ENCODE measurements around the gene MCM7. TPM values are rescaled to one million over a fixed set of nuclear protein-coding genes. Genes with fewer than 3 reads are reported as not detected.
"Not testable (repeated sequence)": the region's sequence is repeated elsewhere in the genome, so short reads cannot be mapped to it uniquely, and the experiment has no call there.

Gene MCM7
- 10 to 100 TPM; 28.9 to 41.0 (median 35.8) TPM for total RNA-seq

DNA sequence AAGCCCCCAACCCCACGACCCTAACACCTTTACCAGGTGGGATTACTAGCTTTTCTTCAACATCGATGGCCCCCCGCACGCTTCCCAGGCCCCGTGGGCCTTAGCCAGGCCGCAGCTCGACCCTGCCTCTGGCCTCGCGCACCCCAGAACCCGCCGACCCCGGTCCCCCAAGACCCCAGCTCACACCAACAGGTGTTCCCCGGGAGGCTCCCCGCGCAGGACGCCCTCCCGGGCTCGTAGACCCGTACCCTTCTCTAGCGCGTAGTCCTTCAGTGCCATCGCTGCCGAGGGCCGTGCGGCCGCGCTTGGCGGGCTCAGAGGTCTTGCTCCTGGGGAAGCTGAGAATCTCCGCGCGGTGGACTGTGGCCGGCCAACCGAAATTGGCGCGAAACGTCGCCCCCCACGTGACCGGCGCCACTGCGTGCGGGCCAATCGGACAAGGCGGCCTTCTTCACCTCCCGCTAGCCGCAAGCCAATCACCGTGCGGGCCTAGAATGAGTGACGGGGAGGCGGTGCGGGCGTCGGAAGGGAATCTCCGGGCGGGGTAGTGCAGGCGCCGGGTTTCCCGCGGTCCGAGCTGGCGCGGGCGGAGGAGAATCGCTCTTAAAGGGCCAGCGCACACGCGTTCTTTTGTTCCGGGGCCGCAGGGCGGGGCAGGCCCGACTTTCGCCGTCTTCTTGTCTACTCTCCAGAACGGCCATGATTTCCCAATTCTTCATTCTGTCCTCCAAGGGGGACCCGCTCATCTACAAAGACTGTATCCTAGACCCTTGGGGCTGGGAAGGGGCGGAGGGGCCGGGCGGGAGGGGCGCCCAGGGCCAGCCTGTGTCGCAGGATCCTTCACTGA, at the start of gene MCM7, which contains the start of gene AP4M1:
MCM7 (minus strand) TSS at position 382 of the 847 bp plus-strand sequence; CDS start at position 279, 103 bp downstream.
AP4M1 (plus strand) TSS at position 628 of the 847 bp plus-strand sequence; CDS start at position 700, 72 bp downstream.
- Histone ChIP-seq H3K9me3 (no peaks in the 10 kb centered on the region), H3K4me3 (peak within 1 kb of the TSS; percentile 62 to 99 (median 74)), H3K36me3 (peaks cover 0 to 67% (median 34%) of the 10 kb centered on the region in 3 donors), H3K27ac (peak within 1 kb of the TSS; percentile 76 to 98 (median 92)), H3K4me1 (peaks cover 0 to 35% (median 19%) of the 10 kb centered on the region in 4 donors), H3K27me3 (no peaks in the 10 kb centered on the region)
- 0 to 1% methylated on average over 49 to 55 of the region's 80 CpGs for WGBS, 2 donors
- TF ChIP-seq POLR2A (IDR thresholded peaks at IDR 0.05) (peak in 1 of 2 donors; percentile 43), EP300 (IDR thresholded peaks at IDR 0.05) (peak; percentile 49 to 81)
- TF ChIP-seq, protein P1, sequence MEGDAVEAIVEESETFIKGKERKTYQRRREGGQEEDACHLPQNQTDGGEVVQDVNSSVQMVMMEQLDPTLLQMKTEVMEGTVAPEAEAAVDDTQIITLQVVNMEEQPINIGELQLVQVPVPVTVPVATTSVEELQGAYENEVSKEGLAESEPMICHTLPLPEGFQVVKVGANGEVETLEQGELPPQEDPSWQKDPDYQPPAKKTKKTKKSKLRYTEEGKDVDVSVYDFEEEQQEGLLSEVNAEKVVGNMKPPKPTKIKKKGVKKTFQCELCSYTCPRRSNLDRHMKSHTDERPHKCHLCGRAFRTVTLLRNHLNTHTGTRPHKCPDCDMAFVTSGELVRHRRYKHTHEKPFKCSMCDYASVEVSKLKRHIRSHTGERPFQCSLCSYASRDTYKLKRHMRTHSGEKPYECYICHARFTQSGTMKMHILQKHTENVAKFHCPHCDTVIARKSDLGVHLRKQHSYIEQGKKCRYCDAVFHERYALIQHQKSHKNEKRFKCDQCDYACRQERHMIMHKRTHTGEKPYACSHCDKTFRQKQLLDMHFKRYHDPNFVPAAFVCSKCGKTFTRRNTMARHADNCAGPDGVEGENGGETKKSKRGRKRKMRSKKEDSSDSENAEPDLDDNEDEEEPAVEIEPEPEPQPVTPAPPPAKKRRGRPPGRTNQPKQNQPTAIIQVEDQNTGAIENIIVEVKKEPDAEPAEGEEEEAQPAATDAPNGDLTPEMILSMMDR (IDR thresholded peaks at IDR 0.05), result peak in 2 of 5 experiments; percentile 11 to 26
- DNase-seq (ENCODE audit: low spot score in 2 of 2), result peak; percentile 96 to 97

DNA sequence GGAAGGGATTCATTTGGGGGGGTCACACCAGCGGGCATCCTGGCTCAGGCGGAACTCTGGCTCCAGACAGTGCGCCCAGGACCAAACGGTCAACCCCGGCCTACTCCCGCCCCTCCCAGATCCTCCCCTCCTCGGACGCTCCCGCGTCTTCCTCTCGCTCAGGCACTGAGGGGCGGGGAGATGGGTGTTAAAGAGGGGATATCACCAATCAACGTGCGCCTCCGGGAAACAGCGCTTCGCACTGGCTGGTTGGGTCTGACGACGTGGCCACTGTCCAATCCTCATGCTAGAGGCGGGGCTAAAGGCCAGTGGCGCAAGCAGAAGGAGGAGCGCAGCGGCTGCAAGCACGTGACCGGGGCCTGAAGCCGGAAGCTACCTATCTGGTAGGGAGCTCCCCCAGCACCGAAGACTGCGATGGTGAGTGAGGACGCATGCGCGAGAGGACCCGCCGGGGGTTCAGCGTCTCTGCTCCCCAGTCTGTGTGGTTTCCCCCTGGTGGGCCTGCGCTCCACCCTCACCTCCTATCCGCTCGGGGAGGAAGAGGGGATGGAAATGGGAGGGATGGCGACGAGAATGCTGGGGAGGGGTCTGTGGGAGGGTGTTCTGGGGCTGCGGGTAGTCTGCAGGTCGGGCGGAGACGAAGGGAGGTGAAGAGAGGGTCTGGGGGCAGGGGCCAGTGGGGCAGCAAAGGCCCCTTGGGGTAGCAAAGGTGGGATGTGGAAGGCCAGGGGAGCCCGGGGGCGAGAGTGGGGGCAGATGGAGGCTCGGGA, 47.5 kb upstream of the MCM7 start, which contains the start of gene LAMTOR4:
LAMTOR4 (plus strand) TSS at position 360 of the 770 bp plus-strand sequence; CDS start at position 415, 55 bp downstream.
- DNase-seq (ENCODE audit: low spot score in 2 of 2), result peak; percentile 98 to 99
- Histone ChIP-seq H3K27me3 (no peaks in the 10 kb centered on the region), H3K4me1 (peaks cover 0 to 38% (median 9%) of the 10 kb centered on the region in 4 donors), H3K36me3 (peaks cover 0 to 25% (median 0%) of the 10 kb centered on the region in 3 donors), H3K4me3 (peak within 1 kb of the TSS; percentile 69 to 91 (median 89)), H3K9me3 (no peaks in the 10 kb centered on the region), H3K27ac (peak within 1 kb of the TSS; percentile 75 to 95 (median 93))
- TF ChIP-seq POLR2A (IDR thresholded peaks at IDR 0.05) (peak; percentile 68 to 89), EP300 (IDR thresholded peaks at IDR 0.05) (peak; percentile 89 to 92)
- TF ChIP-seq, protein P1 (IDR thresholded peaks at IDR 0.05), result peak in 2 of 5 experiments; percentile 23 to 34
- 0 to 1% methylated on average over 41 to 46 of the region's 46 CpGs for WGBS, 2 donors

DNA sequence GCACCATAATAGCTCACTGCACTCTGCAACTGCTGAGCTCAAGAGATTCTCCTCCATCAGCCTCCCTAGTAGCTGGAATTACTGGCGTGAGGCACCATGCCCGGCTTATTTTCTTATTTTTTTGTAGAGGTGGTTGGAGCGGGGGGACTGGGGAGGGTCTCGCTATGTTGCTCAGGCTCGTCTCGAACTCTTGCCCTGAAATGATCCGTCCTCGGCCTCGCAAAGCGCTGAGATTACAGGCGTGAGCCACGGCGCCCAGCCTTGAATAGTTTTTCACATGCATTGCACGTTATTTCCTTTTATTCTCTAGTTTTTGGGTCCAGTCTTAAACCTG, 47.0 kb upstream of the MCM7 start:
- TF ChIP-seq, protein P1 (IDR thresholded peaks at IDR 0.05), result no peak
- no peak for TF ChIP-seq POLR2A (IDR thresholded peaks at IDR 0.05)
- TF ChIP-seq EP300 (IDR thresholded peaks at IDR 0.05), result no peak
- H3K4me3 ChIP-seq, result peak overlapping the region in 3 of 4 donors; percentile 69 to 90 (median 88)
- no peaks in the 10 kb centered on the region for H3K9me3 ChIP-seq
- WGBS, 2 donors, result 14 to 17% methylated on average over 14 of the region's 14 CpGs
- peak overlapping the region; percentile 75 to 95 (median 88) for H3K27ac ChIP-seq
- H3K36me3 ChIP-seq, result peaks cover 0 to 19% (median 0%) of the 10 kb centered on the region in 3 donors
- DNase-seq (ENCODE audit: low spot score in 2 of 2), result no peak
- peaks cover 0 to 32% (median 9%) of the 10 kb centered on the region in 4 donors for H3K4me1 ChIP-seq
- H3K27me3 ChIP-seq, result no peaks in the 10 kb centered on the region

DNA sequence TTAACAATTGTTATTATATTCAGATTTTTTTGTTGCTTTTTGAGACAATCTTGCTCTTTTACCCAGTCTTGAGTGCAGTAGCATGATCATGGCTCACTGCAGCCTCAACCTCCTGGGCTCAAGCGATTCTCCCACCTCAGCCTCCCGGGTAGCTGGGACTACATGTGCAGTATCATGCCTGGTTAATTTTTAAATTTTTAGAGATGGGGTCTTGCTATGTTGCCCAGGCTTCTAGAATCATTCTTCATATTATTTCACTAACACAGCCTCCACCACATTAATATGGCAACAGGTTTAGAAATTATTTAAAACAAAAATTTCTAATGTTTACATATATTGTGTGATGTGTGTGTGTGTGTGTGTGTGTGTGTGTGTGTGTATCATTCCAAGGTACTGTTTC, 46.1 kb upstream of the MCM7 start:
- no peak for DNase-seq (ENCODE audit: low spot score in 2 of 2)
- Histone ChIP-seq H3K36me3 (peaks cover 0 to 17% (median 0%) of the 10 kb centered on the region in 3 donors), H3K4me3 (no peak overlapping the region), H3K27ac (no peak overlapping the region), H3K4me1 (peaks cover 0 to 30% (median 9%) of the 10 kb centered on the region in 4 donors), H3K9me3 (no peaks in the 10 kb centered on the region), H3K27me3 (no peaks in the 10 kb centered on the region)
- WGBS, 2 donors, result 97 to 98% methylated on average over 2 of the region's 2 CpGs
- TF ChIP-seq, protein P1 (IDR thresholded peaks at IDR 0.05), result no peak
- TF ChIP-seq POLR2A (IDR thresholded peaks at IDR 0.05), result no peak
- no peak for TF ChIP-seq EP300 (IDR thresholded peaks at IDR 0.05)

DNA sequence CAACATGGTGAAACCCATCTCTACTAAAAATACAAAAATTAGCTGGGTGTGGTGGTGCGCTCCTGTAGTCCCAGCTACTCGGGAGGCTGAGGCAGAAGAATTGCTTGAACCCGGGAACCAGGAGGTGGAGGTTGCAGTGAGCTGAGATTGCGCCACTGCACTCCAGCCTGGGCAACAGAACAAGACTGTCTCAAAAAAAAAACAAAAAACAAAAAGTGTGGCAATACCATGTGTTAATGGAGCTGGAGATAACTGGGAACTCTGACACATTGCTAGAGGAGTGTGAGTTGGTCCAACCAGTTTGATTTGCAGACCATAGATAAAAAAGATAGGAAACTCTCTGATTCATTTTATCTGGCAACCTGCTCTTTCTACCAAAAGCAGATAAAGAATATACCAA, 45.2 kb upstream of the MCM7 start:
- not testable (repeated sequence) for H3K36me3 ChIP-seq; DNase-seq (ENCODE audit: low spot score in 2 of 2); H3K27ac ChIP-seq; H3K9me3 ChIP-seq; H3K27me3 ChIP-seq; H3K4me3 ChIP-seq
- peaks cover 0 to 24% (median 9%) of the 10 kb centered on the region in 4 donors for H3K4me1 ChIP-seq
- 75 to 92% methylated on average over 4 of the region's 4 CpGs for WGBS, 2 donors

Measured in tibial nerve (tissue), 4 donors.